Stimulated activated CD8-positive, alpha-beta memory T cell treated with anti-CD3 and anti-CD28 coated beads, Interleukin-12 subunit alpha, Interleukin-12 subunit beta, amount 100 ng/mL, for 1 hour (primary cell): Measurements from ENCODE around the gene TKTL2.
A peak's percentile ranks its signal among the peaks of the same experiment; 100 is the strongest.

Experiments used
- DNase-seq: peaks from one replicate; pipeline ENCODE4 v3.0.0-alpha.2; 2020; ENCODE audit warnings: low read depth

TKTL2 gene, protein sequence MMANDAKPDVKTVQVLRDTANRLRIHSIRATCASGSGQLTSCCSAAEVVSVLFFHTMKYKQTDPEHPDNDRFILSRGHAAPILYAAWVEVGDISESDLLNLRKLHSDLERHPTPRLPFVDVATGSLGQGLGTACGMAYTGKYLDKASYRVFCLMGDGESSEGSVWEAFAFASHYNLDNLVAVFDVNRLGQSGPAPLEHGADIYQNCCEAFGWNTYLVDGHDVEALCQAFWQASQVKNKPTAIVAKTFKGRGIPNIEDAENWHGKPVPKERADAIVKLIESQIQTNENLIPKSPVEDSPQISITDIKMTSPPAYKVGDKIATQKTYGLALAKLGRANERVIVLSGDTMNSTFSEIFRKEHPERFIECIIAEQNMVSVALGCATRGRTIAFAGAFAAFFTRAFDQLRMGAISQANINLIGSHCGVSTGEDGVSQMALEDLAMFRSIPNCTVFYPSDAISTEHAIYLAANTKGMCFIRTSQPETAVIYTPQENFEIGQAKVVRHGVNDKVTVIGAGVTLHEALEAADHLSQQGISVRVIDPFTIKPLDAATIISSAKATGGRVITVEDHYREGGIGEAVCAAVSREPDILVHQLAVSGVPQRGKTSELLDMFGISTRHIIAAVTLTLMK

GRCh38 chr4:163473576-163473975 is at the start of gene TKTL2:
TSS of gene TKTL2 (minus strand) at chr4:163473754. CDS start at chr4:163473734, 20 bp downstream.
- DNase-seq: no peak

- no peak for DNase-seq
Observed at GRCh38 chr4:163515198-163515597, 41.6 kb upstream of the TKTL2 start.

DNA sequence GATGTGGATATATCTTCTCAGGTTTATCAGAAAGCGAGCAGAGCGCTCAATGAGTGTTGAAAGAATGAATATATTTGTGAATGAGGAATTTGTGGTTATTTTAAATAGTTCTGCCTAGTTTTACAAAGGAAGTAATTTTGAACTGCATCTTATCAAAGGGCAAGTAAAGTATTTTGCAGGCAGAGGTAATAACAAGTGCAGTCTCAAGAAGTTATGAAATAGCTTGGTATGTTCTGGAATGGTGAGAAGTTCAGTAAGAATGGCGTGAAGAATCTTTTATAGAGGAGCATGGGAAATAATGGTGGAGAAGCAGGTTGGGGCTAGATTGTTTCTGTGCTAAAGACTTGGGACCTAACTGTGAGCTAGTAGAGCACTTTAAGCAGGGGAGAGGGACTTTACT is 31.8 kb upstream of the TKTL2 start:
- DNase-seq: no peak

GRCh38 chr4:163500586-163500985 is 27.0 kb upstream of the TKTL2 start:
- no peak for DNase-seq

DNA sequence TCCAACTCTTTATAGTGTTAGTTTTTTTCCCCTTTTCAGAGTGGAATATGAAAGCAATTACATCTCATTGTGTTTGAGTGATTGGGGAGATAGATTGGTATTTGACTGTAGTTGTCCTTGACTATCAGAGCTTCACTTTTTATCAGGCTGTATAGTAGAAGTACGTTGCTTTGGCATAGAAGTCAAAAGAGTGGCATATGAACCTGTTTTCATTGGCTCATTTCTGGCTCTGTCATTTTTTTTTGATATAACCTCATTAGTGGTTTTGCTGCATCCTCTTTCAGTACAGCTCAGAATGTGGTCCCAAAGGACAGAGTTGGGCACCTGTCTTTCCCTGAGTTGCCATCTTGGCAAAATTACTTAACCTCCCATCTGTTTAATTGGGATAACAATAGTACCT is 22.3 kb upstream of the TKTL2 start:
- DNase-seq: no peak

- peak; percentile 56 for DNase-seq
Observed at GRCh38 chr4:163494360-163495241, 21.0 kb upstream of the TKTL2 start, which contains the start of gene TMA16. TSS of gene TMA16 (plus strand) at chr4:163494690. CDS start at chr4:163494802, 112 bp downstream.

GRCh38 chr4:163493643-163494359 is 20.2 kb upstream of the TKTL2 start:
- no peak for DNase-seq

DNA sequence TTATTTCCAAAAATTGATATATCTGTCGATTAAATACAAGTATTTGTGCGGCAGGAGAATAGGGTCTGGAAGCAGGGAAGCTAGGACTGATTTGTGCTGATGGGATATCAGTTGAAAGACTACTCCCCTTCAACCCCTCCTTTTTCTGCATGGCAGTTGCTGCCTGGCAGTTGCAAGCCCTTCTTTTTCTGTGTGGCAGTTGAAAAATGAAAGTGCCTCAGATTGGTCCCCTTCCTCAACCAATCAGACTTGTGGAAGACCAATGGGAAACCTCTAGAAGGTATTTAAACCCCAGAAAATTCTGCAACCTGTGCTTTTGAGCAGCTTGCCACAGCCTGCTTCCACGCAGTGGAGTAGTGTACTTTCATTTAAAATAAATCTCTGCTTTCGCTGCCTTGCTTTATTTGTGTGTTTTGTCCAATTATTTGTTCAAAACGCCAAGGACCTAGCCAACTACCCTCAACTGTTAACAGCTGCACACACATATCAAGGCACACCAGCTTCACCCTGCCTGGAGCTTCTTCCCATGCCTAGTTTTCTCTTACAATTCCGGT is 19.5 kb upstream of the TKTL2 start:
- DNase-seq: no peak

DNA sequence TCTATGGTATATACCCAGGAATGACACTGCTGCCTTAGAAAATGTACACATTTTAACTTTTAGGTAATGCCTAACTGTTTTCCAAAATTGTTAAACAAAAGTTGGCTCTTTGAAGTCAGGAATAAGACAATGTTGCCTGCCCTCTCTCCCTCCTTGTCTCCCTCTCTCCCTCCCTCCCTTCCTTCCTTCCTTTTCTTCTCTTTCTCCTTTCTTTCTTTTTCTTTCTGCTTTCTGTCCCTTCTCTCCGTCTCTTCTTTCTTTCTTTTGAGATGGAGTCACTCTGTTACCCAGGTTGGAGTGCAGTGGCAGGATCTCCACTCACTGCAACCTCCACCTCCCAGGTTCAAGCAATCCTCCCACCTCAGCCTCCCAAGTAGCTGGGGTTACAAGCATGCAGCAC is 16.4 kb upstream of the TKTL2 start:
- no peak for DNase-seq

- DNase-seq: no peak
Observed at GRCh38 chr4:163486321-163486720, 12.8 kb upstream of the TKTL2 start.

- no peak for DNase-seq
Observed at GRCh38 chr4:163485589-163485988, 12.0 kb upstream of the TKTL2 start.

DNA sequence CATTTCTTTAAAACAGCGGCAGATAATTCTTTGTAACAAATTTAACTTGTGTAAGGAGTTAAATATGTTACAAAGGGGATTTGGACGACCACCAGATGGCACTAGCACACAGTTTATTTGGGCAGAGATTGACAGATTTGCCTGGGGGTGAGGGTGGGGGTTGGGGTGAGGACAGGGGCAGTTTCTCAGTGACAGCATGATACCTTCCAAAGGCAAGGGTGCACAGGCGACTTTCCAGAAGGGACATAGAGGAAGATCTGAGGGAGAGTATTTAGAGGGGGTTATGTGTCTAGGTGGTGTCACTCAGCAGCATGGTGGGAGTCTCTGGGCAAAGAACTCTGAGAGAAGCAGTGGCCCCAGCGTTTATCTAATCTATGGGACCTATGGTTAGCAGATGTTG is 11.4 kb upstream of the TKTL2 start:
- peak; percentile 27 for DNase-seq

DNA sequence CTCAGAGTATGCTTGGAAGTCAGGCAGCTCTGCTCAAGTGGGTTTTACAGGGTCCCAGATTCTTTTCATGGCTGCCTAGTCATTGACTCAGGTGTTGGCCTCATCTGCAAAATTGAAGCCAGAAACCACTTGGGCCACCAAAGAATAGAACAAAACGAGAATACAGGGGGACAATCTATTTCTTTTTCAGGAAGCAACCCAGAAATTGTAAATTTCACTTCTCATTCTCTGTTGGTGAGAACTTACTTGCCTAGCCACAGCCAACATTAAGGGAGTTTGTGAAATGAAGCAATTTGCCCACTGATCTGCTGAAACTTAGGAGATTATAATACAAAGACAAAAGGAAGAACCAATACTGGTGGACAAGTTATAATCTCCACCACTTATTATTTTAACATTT is 8.6 kb upstream of the TKTL2 start:
- no peak for DNase-seq

DNA sequence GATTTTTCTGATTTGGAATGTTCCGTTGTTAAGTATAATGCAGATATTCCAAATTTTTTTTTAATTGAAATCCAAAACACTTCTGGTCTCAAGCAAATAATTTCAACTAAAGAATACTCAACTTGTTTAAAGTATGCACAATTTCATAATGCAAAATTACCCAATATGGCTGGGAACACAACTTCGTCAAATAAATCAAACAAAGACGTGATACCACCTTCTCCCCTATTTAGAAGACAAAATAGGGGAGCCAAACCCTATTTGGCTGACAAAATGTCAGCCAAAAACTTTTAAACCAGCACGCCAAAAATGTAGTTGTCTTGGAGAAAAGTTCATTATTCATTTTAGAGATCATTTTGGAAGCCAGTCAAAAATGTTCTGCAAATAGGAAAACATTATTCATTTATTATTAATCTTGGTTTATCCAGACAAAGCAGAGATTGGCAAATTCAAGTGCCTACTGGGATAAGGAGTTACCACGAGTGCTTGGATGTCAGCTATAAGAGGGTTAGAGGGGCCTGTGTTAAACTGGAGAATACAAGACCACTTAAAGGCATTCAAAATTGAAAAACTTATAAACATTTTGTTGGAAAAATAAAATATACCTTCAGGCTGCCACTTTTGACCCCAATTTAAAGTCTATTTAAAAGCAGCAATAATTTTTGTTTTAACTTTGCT is 3.3 kb upstream of the TKTL2 start:
- DNase-seq: no peak

DNA sequence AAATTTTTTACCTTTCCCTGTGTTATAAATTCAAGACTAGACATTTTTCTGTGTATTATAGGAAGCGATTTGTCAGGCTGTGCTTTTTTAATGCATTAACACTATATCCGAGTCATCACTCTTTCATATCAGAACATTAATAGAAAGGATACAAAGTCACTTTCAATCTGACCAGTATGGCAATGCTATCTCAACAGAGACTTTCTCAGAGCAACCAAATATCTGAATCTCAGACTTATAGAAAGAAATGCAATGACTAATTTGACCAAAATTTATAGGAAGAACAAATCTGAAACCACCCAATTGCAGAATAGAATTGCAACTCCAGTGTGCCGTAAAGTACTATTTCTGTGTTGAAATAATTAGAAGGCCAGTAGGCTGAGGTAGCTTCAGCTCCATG is 473 bp upstream of the TKTL2 start:
- no peak for DNase-seq

DNA sequence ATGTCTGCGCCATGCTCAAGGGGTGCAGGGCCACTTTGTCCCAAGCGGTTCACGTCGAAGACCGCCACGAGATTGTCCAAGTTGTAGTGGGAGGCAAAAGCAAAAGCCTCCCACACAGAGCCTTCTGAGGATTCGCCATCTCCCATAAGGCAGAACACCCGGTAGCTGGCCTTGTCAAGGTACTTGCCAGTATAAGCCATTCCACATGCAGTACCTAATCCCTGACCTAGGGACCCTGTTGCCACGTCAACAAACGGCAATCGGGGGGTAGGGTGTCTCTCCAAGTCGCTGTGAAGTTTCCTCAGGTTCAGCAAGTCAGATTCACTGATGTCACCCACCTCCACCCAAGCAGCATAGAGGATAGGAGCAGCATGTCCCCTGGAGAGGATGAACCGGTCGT is 424 bp downstream of the TKTL2 start:
- no peak for DNase-seq

- no peak for DNase-seq
Observed at GRCh38 chr4:163470391-163470790, 3.2 kb downstream of the TKTL2 start.

GRCh38 chr4:163467082-163467770 is 6.3 kb downstream of the TKTL2 start:
- DNase-seq: no peak

DNA sequence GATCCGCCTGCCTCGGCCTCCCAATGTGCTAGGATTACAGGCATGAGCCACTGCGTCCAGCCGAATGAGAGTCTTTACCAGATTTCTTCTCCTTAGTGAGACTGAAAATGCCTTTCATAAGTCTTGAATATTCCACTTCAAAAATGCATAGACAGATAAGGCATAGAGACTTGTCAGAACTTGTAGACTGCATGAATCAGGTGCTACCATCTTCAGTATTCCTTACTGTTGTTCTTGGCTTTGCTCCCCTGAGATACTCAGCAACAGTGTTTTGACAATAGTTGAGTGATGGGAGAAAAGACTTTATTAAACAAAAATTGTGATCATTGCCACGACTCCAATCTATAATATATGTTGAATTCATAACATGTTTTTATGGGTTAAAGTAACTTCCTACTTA is 11.0 kb downstream of the TKTL2 start:
- DNase-seq: no peak

DNA sequence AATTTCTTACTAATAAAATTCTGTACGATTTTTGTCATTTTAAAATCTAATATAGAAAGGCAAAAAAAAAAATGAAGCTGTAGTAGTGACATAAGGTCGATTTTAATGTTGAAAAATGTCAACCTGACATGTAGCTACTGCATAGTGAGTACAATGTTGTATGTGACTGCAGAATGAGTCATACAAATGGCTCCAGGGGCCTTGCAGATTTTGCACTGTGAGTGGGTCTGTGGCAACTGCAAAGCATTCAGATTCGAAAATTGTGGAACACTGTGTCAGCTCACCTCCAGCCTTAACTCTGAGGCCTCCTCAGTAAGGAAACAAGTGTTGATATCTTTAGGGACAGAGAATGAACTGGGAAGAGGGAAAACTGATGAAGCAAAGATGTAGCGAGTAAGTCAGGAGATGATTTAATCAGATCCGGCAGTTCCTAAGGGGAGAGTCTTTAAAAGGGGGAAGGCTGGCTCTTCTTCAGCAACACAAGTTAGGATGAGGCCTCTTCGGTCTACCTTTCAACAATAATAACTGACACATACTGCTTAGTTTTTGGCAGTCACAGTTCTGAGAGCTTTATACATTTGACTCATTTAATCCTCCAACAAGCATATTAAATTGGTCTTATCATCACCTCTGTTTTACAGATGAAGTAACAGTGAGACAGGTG is 24.9 kb downstream of the TKTL2 start:
- no peak for DNase-seq
